PC-9 (cell line): ENCODE data around the gene SAMD7. TPM values are rescaled to one million over a fixed set of nuclear protein-coding genes. Genes with fewer than 3 reads are reported as not detected.

Experiments used
- BruUV-seq: library from RNA; stranded (reverse); fragments of 400-500 nt; replicated peaks from 2 replicates; lab custom pipeline; 2021; lab: Mats Ljungman, UMichigan
- CTCF ChIA-PET: fragments of 300-600 bp; sonication (Branson Sonifier 250); formaldehyde crosslinking; loops from one replicate; lab custom pipeline; 2022; ENCODE audit warnings: antibody characterized with exemption; lab: Charles Lee
- POLR2A ChIA-PET: fragments of 300-600 bp; sonication (Branson Sonifier 250); formaldehyde crosslinking; loops from one replicate; lab custom pipeline; 2022; ENCODE audit warnings: antibody characterized with exemption; ENCODE audit not compliant: unreplicated experiment; lab: Charles Lee
- DNase-seq, 2 experiments: peaks; one replicate each; pipeline versions ENCODE4 v3.0.0 to v3.0.0-alpha.2; 2015 to 2022; ENCODE audit warnings: mixed read lengths in 1 of 2
- H2AFZ ChIP-seq: fragments of 200-600 bp; sonication (generic); 2 replicates; pipeline ENCODE4 v1.8.1; 2017; ENCODE audit warnings: antibody characterized with exemption
- H3F3A ChIP-seq: fragments of 200-600 bp; sonication (generic); 2 replicates; pipeline ENCODE4 v1.8.1; 2017; ENCODE audit warnings: antibody characterized with exemption, mild to moderate bottlenecking, low read depth; ENCODE audit not compliant: insufficient read depth
- H3K27ac ChIP-seq: fragments of 200-600 bp; sonication (generic); 2 replicates; pipeline ENCODE4 v1.6.1; 2016; ENCODE audit warnings: mixed run types
- H3K27me3 ChIP-seq: fragments of 200-600 bp; sonication (generic); 2 replicates; pipeline ENCODE4 v1.6.1; 2016; ENCODE audit warnings: low read depth, mixed run types; ENCODE audit not compliant: insufficient read depth
- H3K36me3 ChIP-seq: fragments of 200-600 bp; sonication (generic); 2 replicates; pipeline ENCODE4 v1.6.1; 2016; ENCODE audit warnings: low read depth, mixed run types
- H3K4me1 ChIP-seq: fragments of 200-600 bp; sonication (generic); replicated peaks from 2 replicates; pipeline ENCODE4 v1.6.1; 2016; ENCODE audit warnings: mixed run types; ENCODE audit not compliant: insufficient read depth
- H3K4me2 ChIP-seq: fragments of 200-600 bp; sonication (generic); 2 replicates; pipeline ENCODE4 v1.6.1; 2017; ENCODE audit warnings: mixed run types
- H3K4me3 ChIP-seq: fragments of 200-600 bp; sonication (generic); 2 replicates; pipeline ENCODE4 v1.6.1; 2016; ENCODE audit warnings: mixed run types
- H3K79me2 ChIP-seq: fragments of 200-600 bp; sonication (generic); 2 replicates; pipeline ENCODE4 v1.6.1; 2017; ENCODE audit warnings: low read depth, mixed run types
- H3K9me2 ChIP-seq: fragments of 200-600 bp; sonication (generic); 2 replicates; pipeline ENCODE4 v1.8.1; 2017; ENCODE audit warnings: mild to moderate bottlenecking; ENCODE audit not compliant: insufficient read depth
- H3K9me3 ChIP-seq: fragments of 200-600 bp; sonication (generic); 2 replicates; pipeline ENCODE4 v1.8.1; 2016; ENCODE audit warnings: low read depth; ENCODE audit not compliant: insufficient read depth
- H4K20me1 ChIP-seq: fragments of 200-600 bp; sonication (generic); 2 replicates; pipeline ENCODE4 v1.8.1; 2017; ENCODE audit not compliant: insufficient read depth
- CTCF ChIP-seq: fragments of 200-600 bp; sonication (generic); conservative IDR thresholded peaks from 2 replicates; pipeline ENCODE4 v1.6.1; 2017; ENCODE audit warnings: mixed run types, antibody characterized with exemption, mild to moderate bottlenecking, moderate library complexity
- EZH2 ChIP-seq: fragments of 200-600 bp; sonication (generic); IDR thresholded peaks from 2 replicates; pipeline ENCODE4 v1.8.0; 2017; ENCODE audit warnings: antibody characterized with exemption, low read depth
- intact Hi-C: fragments of 100-400 bp; cut with micrococcal nuclease; formaldehyde crosslinking; loops from one replicate; pipeline ENCODE4 v1.10.0; 2022; ENCODE audit not compliant: unreplicated experiment
- total RNA-seq: library from RNA; stranded (reverse); gene quantifications from 2 replicates; pipeline ENCODE4 v1.2.3, GENCODE V29; 2021

The SAMD7 gene
- total RNA-seq, 1 experiment from 2014 or later: not detected

GRCh38 chr3:169923831-169924230 lies 12.5 kb downstream of the SAMD7 start:
- Histone ChIP-seq H3K36me3 (no peaks in the 10 kb centered on the region), H3K9me2 (no peaks in the 10 kb centered on the region), H3K79me2 (no peaks in the 10 kb centered on the region), H3K27ac (no peak overlapping the region), H3K4me2 (no peak overlapping the region), H3K4me1 (no peaks in the 10 kb centered on the region), H3K4me3 (no peak overlapping the region), H2AFZ (no peak overlapping the region), H3K9me3 (no peaks in the 10 kb centered on the region), H4K20me1 (no peaks in the 10 kb centered on the region), H3F3A (no peaks in the 10 kb centered on the region), H3K27me3 (no peaks in the 10 kb centered on the region)
- BruUV-seq: no TSS peak
- no peak for TF ChIP-seq CTCF
- TF ChIP-seq EZH2: no peak
- DNase-seq: no peak
- intact Hi-C loops: no loop called here
- ChIA-PET CTCF (no interaction called here), POLR2A (interaction anchor here (0.7 kb wide), 1 partner anchor 905 kb away, joined by 5 read pairs; no protein-coding TSS in a partner anchor)

- no peaks in the 10 kb centered on the region for H3K9me2 ChIP-seq
- no peak overlapping the region for H3K27ac ChIP-seq
- no peaks in the 10 kb centered on the region for H3K9me3 ChIP-seq
- TF ChIP-seq CTCF (no peak), EZH2 (no peak)
- peaks cover 4% of the 10 kb centered on the region; the same call in 1 of the 2 replicates for H3K27me3 ChIP-seq
- no peaks in the 10 kb centered on the region for H3F3A ChIP-seq
- no peak for DNase-seq
- H2AFZ ChIP-seq: no peak overlapping the region
- POLR2A ChIA-PET: interaction anchor here (0.7 kb wide), 1 partner anchor 33 kb away, joined by 3 read pairs; no protein-coding TSS in a partner anchor
- CTCF ChIA-PET: no interaction called here
- intact Hi-C loops: no loop called here
- H3K36me3 ChIP-seq: no peaks in the 10 kb centered on the region
- no peaks in the 10 kb centered on the region for H3K79me2 ChIP-seq
- no peaks in the 10 kb centered on the region for H3K4me1 ChIP-seq
- BruUV-seq: no TSS peak
- no peaks in the 10 kb centered on the region for H4K20me1 ChIP-seq
- no peak overlapping the region for H3K4me2 ChIP-seq
- H3K4me3 ChIP-seq: no peak overlapping the region
Observed at GRCh38 chr3:169929830-169930519, 18.6 kb downstream of the SAMD7 start.

- intact Hi-C loops: no loop called here
- H2AFZ ChIP-seq: no peak overlapping the region
- H3K9me3 ChIP-seq: no peaks in the 10 kb centered on the region
- H3K27ac ChIP-seq: no peak overlapping the region
- ChIA-PET POLR2A (interaction anchor here (0.7 kb wide), 1 partner anchor 32 kb away, joined by 3 read pairs; no protein-coding TSS in a partner anchor), CTCF (no interaction called here)
- no peaks in the 10 kb centered on the region for H3K9me2 ChIP-seq
- DNase-seq: no peak
- no peak overlapping the region for H3K4me3 ChIP-seq
- H3K4me1 ChIP-seq: no peaks in the 10 kb centered on the region
- H3F3A ChIP-seq: no peaks in the 10 kb centered on the region
- H3K36me3 ChIP-seq: no peaks in the 10 kb centered on the region
- H3K4me2 ChIP-seq: no peak overlapping the region
- no TSS peak for BruUV-seq
- H4K20me1 ChIP-seq: no peaks in the 10 kb centered on the region
- peaks cover 6% of the 10 kb centered on the region; the same call in 1 of the 2 replicates for H3K27me3 ChIP-seq
- H3K79me2 ChIP-seq: no peaks in the 10 kb centered on the region
- TF ChIP-seq EZH2: no peak
- TF ChIP-seq CTCF: no peak
Observed at GRCh38 chr3:169930843-169931242, 19.5 kb downstream of the SAMD7 start.
